ENCODE measurements around the gene NDUFA6. TPM values are rescaled to one million over a fixed set of nuclear protein-coding genes. Genes with fewer than 3 reads are reported as not detected.
A peak's percentile ranks its signal among the peaks of the same experiment; 100 is the strongest.
"Not testable (repeated sequence)": the region's sequence is repeated elsewhere in the genome, so short reads cannot be mapped to it uniquely, and the experiment has no call there.

The NDUFA6 gene
- total and polyA plus RNA-seq, 2 of the 13 experiments (the other 11 are each of a cell fraction or from before 2014, with no cell fraction given): 68.5 to 87.8 TPM

- DNase-seq (ENCODE audit: low spot score): peak; percentile 39
- H3K4me1 ChIP-seq (ENCODE audit: insufficient read depth, low read length); H3K36me3 ChIP-seq (replicated peaks in 1 of 2; ENCODE audit: control insufficient read depth in 1 of 2, insufficient read depth in 2 of 2, low read length in 2 of 2); H2AFZ ChIP-seq (ENCODE audit: low read length); H3K9me3 ChIP-seq (ENCODE audit: low read length); BruUV-seq (replicated peaks); H3K27me3 ChIP-seq (ENCODE audit: control insufficient read depth in 1 of 2, insufficient read depth in 2 of 2, low read length in 2 of 2); FAIRE-seq; H3K27ac ChIP-seq (ENCODE audit: extremely low read length, insufficient read depth, low read length); H3K79me2 ChIP-seq (ENCODE audit: insufficient read depth, low read length); H3K9ac ChIP-seq (ENCODE audit: insufficient read depth, low read depth, low read length); H4K20me1 ChIP-seq (ENCODE audit: insufficient read depth, low read length); ATAC-seq; H3K4me3 ChIP-seq (replicated peaks in 1 of 3; ENCODE audit: insufficient read depth in 1 of 3, low read depth in 2 of 3, low read length in 3 of 3): not testable (repeated sequence)
- ChIA-PET POLR2A (interaction anchor here (1.7 kb wide), 1 partner anchor 22 kb away, joined by 10 read pairs; the partner anchor contains the start of gene NDUFA6), CTCF (ENCODE audit: low intra/inter-chr PET ratio, low total read pairs) (interaction anchor here (1.4 to 3.9 kb wide), 2 partner anchors 22 to 146 kb away, joined by 13 to 35 read pairs; partner anchors contain the start of gene NDUFA6)
- WGBS (ENCODE audit: low lambda C conversion rate): 0% methylated on average over 4 of the region's 4 CpGs
- peak; percentile 42; the same call in 1 of the 2 replicates for TF ChIP-seq RAD21 (CRISPR knock-in tag; IDR thresholded peaks at IDR 0.05)
- peak; percentile 66 for TF ChIP-seq CTCF (CRISPR knock-in tag; IDR thresholded peaks at IDR 0.05)
- peak; percentile 73 for TF ChIP-seq STAG1 (CRISPR knock-in tag; IDR thresholded peaks at IDR 0.05)
- peak; percentile 65; the same call in 1 of the 2 replicates for TF ChIP-seq SMC3 (IDR thresholded peaks at IDR 0.05; ENCODE audit: low read length)
- TF ChIP-seq ZBTB7B (CRISPR knock-in tag; IDR thresholded peaks at IDR 0.05): 0 out of 2 replicates have a peak, but pooled peaks have one; percentile 19
- intact Hi-C loops (cut with micrococcal nuclease; ENCODE audit: unreplicated experiment): loop anchor here (1.0 to 10.0 kb wide), 3 partner anchors 21 to 418 kb away; partner anchors contain the start of genes MEI1 and SMIM45
- H3K4me2 ChIP-seq (ENCODE audit: low read depth, low read length): peak overlapping the region; percentile 39
- in situ Hi-C loops (cut with HindIII; ENCODE audit: extremely low pct_ligation_motif_present, low pct_unique_long_range_greater_than_20kb): loop anchor here (5.0 kb wide), 1 partner anchor 145 kb away; the partner anchor contains the start of gene SEPTIN3
Observed at GRCh38 chr22:42112793-42113192, 22.2 kb upstream of the NDUFA6 start.

DNA sequence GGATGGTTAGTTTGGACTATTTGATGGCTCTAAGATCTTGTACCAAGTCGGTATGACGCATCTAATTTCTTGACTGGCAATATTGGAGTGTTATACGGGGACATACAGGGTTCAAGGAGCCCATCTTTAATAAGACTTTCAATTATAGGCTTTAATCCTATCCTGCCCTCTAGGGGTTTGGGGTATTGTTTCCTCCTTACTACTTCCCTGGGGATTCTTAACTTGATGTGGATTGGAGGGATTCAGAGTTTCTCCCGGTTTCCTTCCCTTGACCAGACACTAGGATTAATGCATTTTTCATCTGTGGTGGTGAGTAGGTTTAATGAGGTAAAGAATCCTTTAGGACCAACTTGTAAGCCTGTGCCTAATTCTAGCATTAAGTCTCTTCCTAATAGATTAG is 21.2 kb upstream of the NDUFA6 start:
- no peak for ATAC-seq
- no TSS peak for BruUV-seq (replicated peaks)
- intact Hi-C loops (cut with micrococcal nuclease; ENCODE audit: unreplicated experiment): loop anchor here (5.0 to 10.0 kb wide), 2 partner anchors 159 to 417 kb away; partner anchors contain the start of genes MEI1 and SMIM45
- TF ChIP-seq ZNF225 (CRISPR knock-in tag; IDR thresholded peaks at IDR 0.05): no peak
- no peak for TF ChIP-seq ZIK1 (CRISPR knock-in tag; IDR thresholded peaks at IDR 0.05; ENCODE audit: borderline replicate concordance, low read depth)
- no peak for TF ChIP-seq ZNF660 (CRISPR knock-in tag; IDR thresholded peaks at IDR 0.05; ENCODE audit: borderline replicate concordance, low read depth)
- TF ChIP-seq ETS1 (CRISPR knock-in tag; IDR thresholded peaks at IDR 0.05): no peak
- no peak for TF ChIP-seq ZNF382 (CRISPR knock-in tag; IDR thresholded peaks at IDR 0.05; ENCODE audit: borderline replicate concordance)
- TF ChIP-seq ZSCAN9 (CRISPR knock-in tag; IDR thresholded peaks at IDR 0.05; ENCODE audit: borderline replicate concordance): no peak

More for the DNA sequence above, 21.2 kb upstream of the NDUFA6 start:
- no peaks in the 10 kb centered on the region for H3K36me3 ChIP-seq (replicated peaks in 1 of 2; ENCODE audit: control insufficient read depth in 1 of 2, insufficient read depth in 2 of 2, low read length in 2 of 2)
- no peak overlapping the region for H3K4me3 ChIP-seq (replicated peaks in 1 of 3; ENCODE audit: insufficient read depth in 1 of 3, low read depth in 2 of 3, low read length in 3 of 3)
- no peak overlapping the region for H2AFZ ChIP-seq (ENCODE audit: low read length)
- H3K4me2 ChIP-seq (ENCODE audit: low read depth, low read length): no peak overlapping the region
- peaks cover 10% of the 10 kb centered on the region; the same call in 1 of the 2 replicates for H3K9me3 ChIP-seq (ENCODE audit: low read length)
- DNase-seq (ENCODE audit: low spot score) (no peak), FAIRE-seq (no peak)
- H3K9ac ChIP-seq (ENCODE audit: insufficient read depth, low read depth, low read length): no peak overlapping the region
- no peaks in the 10 kb centered on the region for H4K20me1 ChIP-seq (ENCODE audit: insufficient read depth, low read length)
- ChIA-PET POLR2A (interaction anchor here (1.7 kb wide), 1 partner anchor 21 kb away, joined by 10 read pairs; the partner anchor contains the start of gene NDUFA6), CTCF (ENCODE audit: low intra/inter-chr PET ratio, low total read pairs) (interaction anchor here (0.8 to 1.4 kb wide), 2 partner anchors 145 to 154 kb away, joined by 3 to 4 read pairs; no protein-coding TSS in a partner anchor)
- in situ Hi-C loops (cut with HindIII; ENCODE audit: extremely low pct_ligation_motif_present, low pct_unique_long_range_greater_than_20kb): loop anchor here (5.0 kb wide), 1 partner anchor 144 kb away; the partner anchor contains the start of gene SEPTIN3
- no peaks in the 10 kb centered on the region for H3K79me2 ChIP-seq (ENCODE audit: insufficient read depth, low read length)
- no peaks in the 10 kb centered on the region for H3K4me1 ChIP-seq (ENCODE audit: insufficient read depth, low read length)
- 85% methylated on average over 4 of the region's 4 CpGs for WGBS (ENCODE audit: low lambda C conversion rate)
- no peak overlapping the region for H3K27ac ChIP-seq (ENCODE audit: extremely low read length, insufficient read depth, low read length)
- H3K27me3 ChIP-seq (ENCODE audit: control insufficient read depth in 1 of 2, insufficient read depth in 2 of 2, low read length in 2 of 2): no peaks in the 10 kb centered on the region

Data from HepG2 (cell line).